HCT116 (cell line): Measurements from ENCODE around the gene IL1F10. TPM values are rescaled to one million over a fixed set of nuclear protein-coding genes. Genes with fewer than 3 reads are reported as not detected.

Source experiments
- CEBPB ChIP-seq: IDR thresholded peaks from 2 replicates; pipeline ENCODE4 v1.6.1; 2012; ENCODE audit warnings: low read depth
- JUND ChIP-seq: IDR thresholded peaks from 2 replicates; pipeline ENCODE4 v1.6.1; 2012
- POLR2AphosphoS5 ChIP-seq: IDR thresholded peaks from 2 replicates; pipeline ENCODE4 v1.6.1; 2011; ENCODE audit warnings: mild to moderate bottlenecking, low read depth, low read length, moderate library complexity
- SIN3A ChIP-seq: IDR thresholded peaks from 2 replicates; pipeline ENCODE4 v1.6.1; 2012; ENCODE audit warnings: low read depth
- SP1 ChIP-seq: IDR thresholded peaks from 2 replicates; pipeline ENCODE4 v1.6.1; 2012; ENCODE audit warnings: low read depth
- YY1 ChIP-seq: IDR thresholded peaks from 2 replicates; pipeline ENCODE4 v1.6.1; 2011; ENCODE audit warnings: low read length, low read depth, moderate library complexity, mild to moderate bottlenecking; ENCODE audit not compliant: insufficient replicate concordance; ENCODE audit errors: extremely low read depth
- total RNA-seq: library from RNA; stranded (reverse); gene quantifications from one replicate; pipeline ENCODE4 v1.2.1, GENCODE V29; 2021; ENCODE audit not compliant: unreplicated experiment
- TF ChIP-seq, protein P1 (sequence below): IDR thresholded peaks from 2 replicates; pipeline ENCODE4 v1.6.1; 2011; ENCODE audit warnings: mild to moderate bottlenecking, low read length, moderate library complexity; ENCODE audit not compliant: insufficient replicate concordance; ENCODE audit errors: extremely low read depth
- TF ChIP-seq, protein P2 (sequence below): IDR thresholded peaks from 2 replicates; pipeline ENCODE4 v1.6.1; 2012; ENCODE audit warnings: low read depth
- TF ChIP-seq, protein P3 (sequence below): IDR thresholded peaks from 2 replicates; pipeline ENCODE4 v1.6.1; 2012

IL1F10 gene
- total RNA-seq, 1 experiment from 2014 or later, result not detected

DNA sequence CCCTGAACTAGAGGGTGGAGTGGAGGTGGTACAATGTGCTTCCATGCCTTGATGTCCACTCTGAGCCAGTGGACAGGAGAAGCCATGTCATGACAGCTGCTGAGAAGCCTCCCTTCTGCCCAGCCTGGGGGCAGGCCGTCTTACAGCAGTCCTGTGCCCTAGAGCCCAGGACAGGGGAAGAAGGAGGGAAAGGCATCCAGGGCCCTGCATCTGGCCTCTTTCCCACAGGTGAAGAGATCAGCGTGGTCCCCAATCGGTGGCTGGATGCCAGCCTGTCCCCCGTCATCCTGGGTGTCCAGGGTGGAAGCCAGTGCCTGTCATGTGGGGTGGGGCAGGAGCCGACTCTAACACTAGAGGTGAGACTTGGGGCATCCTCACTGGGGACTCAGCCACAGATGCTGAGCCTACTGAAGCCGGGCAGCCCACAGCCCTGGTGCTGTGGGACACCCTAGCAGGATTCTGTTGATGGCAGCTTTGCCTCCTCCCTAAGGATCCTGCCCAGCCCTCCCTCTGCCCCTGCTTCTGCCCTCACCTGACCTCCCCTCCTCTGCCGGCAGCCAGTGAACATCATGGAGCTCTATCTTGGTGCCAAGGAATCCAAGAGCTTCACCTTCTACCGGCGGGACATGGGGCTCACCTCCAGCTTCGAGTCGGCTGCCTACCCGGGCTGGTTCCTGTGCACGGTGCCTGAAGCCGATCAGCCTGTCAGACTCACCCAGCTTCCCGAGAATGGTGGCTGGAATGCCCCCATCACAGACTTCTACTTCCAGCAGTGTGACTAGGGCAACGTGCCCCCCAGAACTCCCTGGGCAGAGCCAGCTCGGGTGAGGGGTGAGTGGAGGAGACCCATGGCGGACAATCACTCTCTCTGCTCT lies 5.6 kb upstream of the IL1F10 start (continued):
- TF ChIP-seq, protein P1, sequence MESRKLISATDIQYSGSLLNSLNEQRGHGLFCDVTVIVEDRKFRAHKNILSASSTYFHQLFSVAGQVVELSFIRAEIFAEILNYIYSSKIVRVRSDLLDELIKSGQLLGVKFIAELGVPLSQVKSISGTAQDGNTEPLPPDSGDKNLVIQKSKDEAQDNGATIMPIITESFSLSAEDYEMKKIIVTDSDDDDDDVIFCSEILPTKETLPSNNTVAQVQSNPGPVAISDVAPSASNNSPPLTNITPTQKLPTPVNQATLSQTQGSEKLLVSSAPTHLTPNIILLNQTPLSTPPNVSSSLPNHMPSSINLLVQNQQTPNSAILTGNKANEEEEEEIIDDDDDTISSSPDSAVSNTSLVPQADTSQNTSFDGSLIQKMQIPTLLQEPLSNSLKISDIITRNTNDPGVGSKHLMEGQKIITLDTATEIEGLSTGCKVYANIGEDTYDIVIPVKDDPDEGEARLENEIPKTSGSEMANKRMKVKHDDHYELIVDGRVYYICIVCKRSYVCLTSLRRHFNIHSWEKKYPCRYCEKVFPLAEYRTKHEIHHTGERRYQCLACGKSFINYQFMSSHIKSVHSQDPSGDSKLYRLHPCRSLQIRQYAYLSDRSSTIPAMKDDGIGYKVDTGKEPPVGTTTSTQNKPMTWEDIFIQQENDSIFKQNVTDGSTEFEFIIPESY, result no peak
- TF ChIP-seq, protein P2, sequence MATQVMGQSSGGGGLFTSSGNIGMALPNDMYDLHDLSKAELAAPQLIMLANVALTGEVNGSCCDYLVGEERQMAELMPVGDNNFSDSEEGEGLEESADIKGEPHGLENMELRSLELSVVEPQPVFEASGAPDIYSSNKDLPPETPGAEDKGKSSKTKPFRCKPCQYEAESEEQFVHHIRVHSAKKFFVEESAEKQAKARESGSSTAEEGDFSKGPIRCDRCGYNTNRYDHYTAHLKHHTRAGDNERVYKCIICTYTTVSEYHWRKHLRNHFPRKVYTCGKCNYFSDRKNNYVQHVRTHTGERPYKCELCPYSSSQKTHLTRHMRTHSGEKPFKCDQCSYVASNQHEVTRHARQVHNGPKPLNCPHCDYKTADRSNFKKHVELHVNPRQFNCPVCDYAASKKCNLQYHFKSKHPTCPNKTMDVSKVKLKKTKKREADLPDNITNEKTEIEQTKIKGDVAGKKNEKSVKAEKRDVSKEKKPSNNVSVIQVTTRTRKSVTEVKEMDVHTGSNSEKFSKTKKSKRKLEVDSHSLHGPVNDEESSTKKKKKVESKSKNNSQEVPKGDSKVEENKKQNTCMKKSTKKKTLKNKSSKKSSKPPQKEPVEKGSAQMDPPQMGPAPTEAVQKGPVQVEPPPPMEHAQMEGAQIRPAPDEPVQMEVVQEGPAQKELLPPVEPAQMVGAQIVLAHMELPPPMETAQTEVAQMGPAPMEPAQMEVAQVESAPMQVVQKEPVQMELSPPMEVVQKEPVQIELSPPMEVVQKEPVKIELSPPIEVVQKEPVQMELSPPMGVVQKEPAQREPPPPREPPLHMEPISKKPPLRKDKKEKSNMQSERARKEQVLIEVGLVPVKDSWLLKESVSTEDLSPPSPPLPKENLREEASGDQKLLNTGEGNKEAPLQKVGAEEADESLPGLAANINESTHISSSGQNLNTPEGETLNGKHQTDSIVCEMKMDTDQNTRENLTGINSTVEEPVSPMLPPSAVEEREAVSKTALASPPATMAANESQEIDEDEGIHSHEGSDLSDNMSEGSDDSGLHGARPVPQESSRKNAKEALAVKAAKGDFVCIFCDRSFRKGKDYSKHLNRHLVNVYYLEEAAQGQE, result no peak
- no peak for TF ChIP-seq POLR2AphosphoS5
- TF ChIP-seq, protein P3, sequence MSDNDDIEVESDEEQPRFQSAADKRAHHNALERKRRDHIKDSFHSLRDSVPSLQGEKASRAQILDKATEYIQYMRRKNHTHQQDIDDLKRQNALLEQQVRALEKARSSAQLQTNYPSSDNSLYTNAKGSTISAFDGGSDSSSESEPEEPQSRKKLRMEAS, result no peak
- no peak for TF ChIP-seq SIN3A
- TF ChIP-seq JUND, result no peak
- no peak for TF ChIP-seq CEBPB
- TF ChIP-seq YY1, result no peak
- TF ChIP-seq SP1, result no peak
